Heart right ventricle (tissue), 16 donors: ENCODE data around the gene CARD9. TPM values are rescaled to one million over a fixed set of nuclear protein-coding genes. Genes with fewer than 3 reads are reported as not detected.

Experiments
- ATAC-seq, 8 donors: fragments of 200-7000 bp; cut with Tn5 transposase; one replicate each; pipeline ENCODE4 v1.9.1; 2020; ENCODE audit warnings: mild to moderate bottlenecking in 8 of 8, moderate library complexity in 8 of 8, moderate number of reproducible peaks in 1 of 8
- DNase-seq, 2 donors: peaks; one replicate each; pipeline ENCODE4 v3.0.0-alpha.2; 2020
- H3K27ac ChIP-seq, 10 donors: fragments of 200-600 bp; sonication (generic) in 2 of 10; one replicate each; pipeline versions ENCODE4 v1.5.0 to v1.8.0; 2020 to 2022; ENCODE audit warnings: mild to moderate bottlenecking in 3 of 10
- H3K27me3 ChIP-seq, 7 donors: fragments of 200-600 bp; one replicate each; pipeline ENCODE4 v1.8.0; 2021 to 2022; ENCODE audit warnings: mild to moderate bottlenecking in 2 of 7
- H3K36me3 ChIP-seq, 9 donors: fragments of 200-600 bp; sonication (generic) in 1 of 9; one replicate each; pipeline versions ENCODE4 v1.5.0 to v1.8.0; 2020 to 2022; ENCODE audit warnings: mild to moderate bottlenecking in 2 of 9
- H3K4me1 ChIP-seq, 9 donors: fragments of 200-600 bp; sonication (generic) in 1 of 9; one replicate each; pipeline versions ENCODE4 v1.5.0 to v1.8.0; 2020 to 2022; ENCODE audit warnings: mild to moderate bottlenecking in 4 of 9
- H3K4me3 ChIP-seq, 10 donors: fragments of 200-600 bp; sonication (generic) in 2 of 10; one replicate each; pipeline versions ENCODE4 v1.5.0 to v1.8.0; 2020 to 2022; ENCODE audit warnings: mild to moderate bottlenecking in 7 of 10, moderate library complexity in 2 of 10
- H3K9me3 ChIP-seq, 11 donors: fragments of 200-600 bp in 10 of 11; sonication (generic) in 2 of 11; one replicate each; pipeline versions ENCODE4 v1.5.0 to v1.8.0; 2013 to 2022; ENCODE audit warnings: mild to moderate bottlenecking in 2 of 11, control low read depth in 1 of 11, moderate library complexity in 1 of 11
- CTCF ChIP-seq, 9 donors: fragments of 200-600 bp; sonication (generic) in 2 of 9; IDR thresholded peaks; one replicate each; pipeline versions ENCODE4 v1.5.0 to v1.8.0; 2021 to 2022; ENCODE audit warnings: antibody characterized with exemption in 9 of 9, mild to moderate bottlenecking in 5 of 9, moderate library complexity in 1 of 9
- WGBS, 2 donors: extraction: QIAGEN DNeasy Blood & Tissue Kit; methylation state at CpG; one replicate each; pipeline ENCODE4 v1.1.7; 2013; ENCODE audit warnings: inconsistent platforms in 1 of 2; 5-methylcytosine and 5-hydroxymethylcytosine counted together
- intact Hi-C, 10 donors: fragments of 100-400 bp; cut with DNase I; formaldehyde crosslinking; loops; one replicate each; pipeline versions ENCODE4 v1.11.1 to v1.14.2; 2022
- polyA plus RNA-seq, 2 donors: library from polyadenylated mRNA; stranded (reverse); fragments of 200-250 nt; gene quantifications; one replicate each; pipeline ENCODE4 v1.2.3, GENCODE V29; 2013
- total RNA-seq, 10 donors: library from RNA; stranded (reverse); fragmentation: NEBNext Ultra II Directional in 3 of 10; extraction: Animal tissue kit (Norgen Biotek cat#: 25700) in 3 of 10; gene quantifications; one replicate each; pipeline versions ENCODE4 v1.2.1 to v1.2.4, GENCODE V29; 2021 to 2023
- donor health status: Arrhythmogenic right ventricular cardiomyopathy.
- donor health status: ischemic (EF 13 %, LVEDD 7.1; RV severe dilation, severe dysfunction).
- donor health status: healthy with polysubstance abuse.
- donor health status: DM: no; HTN: yes; CAD: no.
- donor health status: DM: no; HTN: no; CAD: no.
- donor health status: ischemic (EF 25% LVEDD 6.9; RV normal size, moderate dysfunction).
- donor health status: ischemic (EF 25% LVEDD 5.7; RV mildly dilated, moderate dysfunction).
- donor health status: healthy.
- donor health status: DM: yes; HTN: yes; CAD: no.
- donor health status: Ischemic cardiomyopathy.
- donor health status: ischemic (EF 35%, LVEDD 5.7; RV mildly dilated, moderate dysfunction).
- donor health status: nonischemic (EF 11% LVEDD 7.7; RV severe dilation, severe dysfunction).
- donor health status: DM: yes; HTN: yes; CAD: no.
- donor health status: PGD.
- donor health status: ischemic (EF 29% LVEDD 5.4; RV normal size, mild dysfunction).
- donor health status: nonischemic (EF 23%, LVEDD 6.1; RV moderate dilation, normal function).

The CARD9 gene
- total and polyA plus RNA-seq, 12 donors = 0.21 to 2.0 (median 1.1) TPM; not detected in 1

GRCh38 chr9:136340356-136341041 is 33.0 kb downstream of the CARD9 start:
- H3K27ac ChIP-seq = peak overlapping the region in 8 of 10 donors; percentile 83 to 95 (median 92)
- 92 to 96% methylated on average over 28 of the region's 28 CpGs for WGBS, 2 donors
- ATAC-seq (no peak), DNase-seq (no peak)
- TF ChIP-seq CTCF (IDR thresholded peaks at IDR 0.05) = no peak
- H3K36me3 ChIP-seq = peaks cover 0 to 40% (median 6%) of the 10 kb centered on the region in 9 donors
- H3K27me3 ChIP-seq = no peaks in the 10 kb centered on the region
- H3K4me3 ChIP-seq = no peak overlapping the region
- peaks cover 15 to 51% (median 37%) of the 10 kb centered on the region in 9 donors for H3K4me1 ChIP-seq
- intact Hi-C loops = loop anchor here in 1 of 10 donors (10.0 kb wide), 1 partner anchor 64 kb away; the partner anchor contains the start of gene SNAPC4
- H3K9me3 ChIP-seq = no peaks in the 10 kb centered on the region

- TF ChIP-seq CTCF (IDR thresholded peaks at IDR 0.05) = no peak
- no peak for ATAC-seq
- no peaks in the 10 kb centered on the region for H3K27me3 ChIP-seq
- WGBS, 2 donors = 89 to 91% methylated on average over 12 of the region's 12 CpGs
- intact Hi-C loops = loop anchor here in 6 of 10 donors (1.0 to 10.0 kb wide), 5 partner anchors 23 to 65 kb away; partner anchors contain the start of genes SNAPC4 (in 4 of the 6) and DNLZ (in 2 of the 6)
- H3K36me3 ChIP-seq = peaks cover 0 to 40% (median 6%) of the 10 kb centered on the region in 9 donors
- no peaks in the 10 kb centered on the region for H3K9me3 ChIP-seq
- H3K4me1 ChIP-seq = peaks cover 10 to 46% (median 32%) of the 10 kb centered on the region in 9 donors
- no peak overlapping the region for H3K4me3 ChIP-seq
- DNase-seq = no peak
- peak overlapping the region in 4 of 10 donors; percentile 90 to 94 (median 92) for H3K27ac ChIP-seq
These were observed 33.5 kb downstream of the CARD9 start for GRCh38 chr9:136339958-136340310.

GRCh38 chr9:136339173-136339957 is 34.1 kb downstream of the CARD9 start:
- peak; percentile 76 to 91 (median 84) for TF ChIP-seq CTCF (IDR thresholded peaks at IDR 0.05)
- ATAC-seq (peak in 4 of 8 donors; percentile 23 to 53 (median 31)), DNase-seq (peak in 1 of 2 donors; percentile 79)
- WGBS, 2 donors = 70 to 76% methylated on average over 32 of the region's 32 CpGs
- Histone ChIP-seq H3K4me1 (peaks cover 9 to 42% (median 29%) of the 10 kb centered on the region in 9 donors), H3K9me3 (no peaks in the 10 kb centered on the region), H3K4me3 (no peak overlapping the region), H3K27ac (peak overlapping the region in 5 of 10 donors; percentile 14 to 90 (median 26)), H3K36me3 (peaks cover 0 to 40% (median 6%) of the 10 kb centered on the region in 9 donors), H3K27me3 (no peaks in the 10 kb centered on the region)
- intact Hi-C loops = loop anchor here in 5 of 10 donors (1.0 to 5.0 kb wide), 4 partner anchors 24 to 63 kb away; partner anchors contain the start of genes SNAPC4 (in 3 of the 5) and DNLZ (in 2 of the 5)

GRCh38 chr9:136338511-136338910 is 35.0 kb downstream of the CARD9 start:
- Histone ChIP-seq H3K27ac (no peak overlapping the region), H3K36me3 (peaks cover 0 to 40% (median 6%) of the 10 kb centered on the region in 9 donors), H3K9me3 (no peaks in the 10 kb centered on the region), H3K27me3 (no peaks in the 10 kb centered on the region), H3K4me1 (peaks cover 6 to 39% (median 26%) of the 10 kb centered on the region in 9 donors), H3K4me3 (no peak overlapping the region)
- DNase-seq (no peak), ATAC-seq (no peak)
- 95 to 97% methylated on average over 25 of the region's 25 CpGs for WGBS, 2 donors
- TF ChIP-seq CTCF (IDR thresholded peaks at IDR 0.05) = no peak
- intact Hi-C loops = loop anchor here in 2 of 10 donors (2.0 to 5.0 kb wide), 2 partner anchors 62 to 64 kb away; partner anchors contain the start of gene SNAPC4 (in 2 of the 2)
